Measurements from ENCODE around the gene VDAC2.

Gene VDAC2

DNA sequence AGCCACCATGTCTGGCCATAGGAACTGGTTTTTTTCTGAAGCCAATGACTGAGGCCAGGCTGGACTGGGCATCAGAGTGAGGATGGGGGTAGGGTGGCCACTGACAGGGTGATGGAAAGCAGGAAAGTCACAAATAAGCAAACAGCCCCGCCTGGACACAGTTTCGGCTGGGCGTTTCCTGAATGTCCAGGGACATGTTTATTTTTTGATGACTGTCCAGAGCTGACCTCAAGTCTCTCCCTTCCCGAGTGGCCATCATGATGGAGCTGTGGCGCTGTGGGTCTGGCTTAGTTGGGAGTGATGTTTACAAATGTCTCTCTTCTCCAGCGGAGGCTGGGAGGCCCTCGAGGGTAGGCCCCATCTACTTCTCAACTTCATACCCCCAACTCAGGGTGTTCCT lies 62.3 kb downstream of the VDAC2 start:
- TF ChIP-seq, protein P1, sequence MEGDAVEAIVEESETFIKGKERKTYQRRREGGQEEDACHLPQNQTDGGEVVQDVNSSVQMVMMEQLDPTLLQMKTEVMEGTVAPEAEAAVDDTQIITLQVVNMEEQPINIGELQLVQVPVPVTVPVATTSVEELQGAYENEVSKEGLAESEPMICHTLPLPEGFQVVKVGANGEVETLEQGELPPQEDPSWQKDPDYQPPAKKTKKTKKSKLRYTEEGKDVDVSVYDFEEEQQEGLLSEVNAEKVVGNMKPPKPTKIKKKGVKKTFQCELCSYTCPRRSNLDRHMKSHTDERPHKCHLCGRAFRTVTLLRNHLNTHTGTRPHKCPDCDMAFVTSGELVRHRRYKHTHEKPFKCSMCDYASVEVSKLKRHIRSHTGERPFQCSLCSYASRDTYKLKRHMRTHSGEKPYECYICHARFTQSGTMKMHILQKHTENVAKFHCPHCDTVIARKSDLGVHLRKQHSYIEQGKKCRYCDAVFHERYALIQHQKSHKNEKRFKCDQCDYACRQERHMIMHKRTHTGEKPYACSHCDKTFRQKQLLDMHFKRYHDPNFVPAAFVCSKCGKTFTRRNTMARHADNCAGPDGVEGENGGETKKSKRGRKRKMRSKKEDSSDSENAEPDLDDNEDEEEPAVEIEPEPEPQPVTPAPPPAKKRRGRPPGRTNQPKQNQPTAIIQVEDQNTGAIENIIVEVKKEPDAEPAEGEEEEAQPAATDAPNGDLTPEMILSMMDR (IDR thresholded peaks at IDR 0.05; ENCODE audit: borderline replicate concordance, insufficient read depth, low read depth, low read length) = no peak

DNA sequence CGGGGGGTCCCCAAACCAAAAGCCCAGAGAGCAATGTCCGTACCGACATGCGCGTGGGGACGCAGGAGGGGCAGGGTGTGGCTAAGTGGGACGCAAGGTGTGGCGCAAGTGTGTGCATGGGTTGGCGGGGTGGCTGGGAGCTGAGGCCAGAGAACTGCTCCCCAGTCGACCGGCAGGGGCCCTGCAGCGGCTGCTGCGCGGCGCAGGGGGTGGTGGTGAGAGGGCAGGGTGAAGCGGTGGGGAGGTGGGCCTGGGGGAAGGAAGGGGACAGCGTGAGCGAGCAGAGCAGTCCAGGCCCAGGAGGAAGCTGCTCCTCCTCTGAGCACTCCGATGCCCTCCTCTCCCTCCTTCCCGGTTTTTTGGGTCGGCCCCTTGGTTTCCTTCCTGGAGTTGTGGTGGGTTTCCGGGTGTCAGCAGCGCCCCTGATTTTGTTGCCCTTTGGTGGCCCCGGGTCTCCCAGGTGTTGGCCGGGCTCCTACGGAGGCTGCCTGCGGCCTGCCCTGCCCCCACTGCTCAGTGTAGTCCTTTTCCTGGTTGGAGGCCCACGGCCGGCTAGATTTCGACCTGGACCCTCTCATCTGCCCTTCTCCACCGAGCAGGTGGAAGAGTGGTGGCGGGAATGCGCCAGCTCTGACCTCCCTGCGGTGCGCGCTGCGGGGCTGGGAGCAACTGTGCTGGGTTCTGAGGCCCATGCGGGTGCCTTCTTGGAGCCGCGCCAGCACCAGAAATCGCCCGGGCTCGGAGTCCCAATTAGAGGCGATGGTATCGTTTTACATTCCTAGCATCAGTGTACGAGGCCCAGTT lies 65.7 kb downstream of the VDAC2 start:
- TF ChIP-seq, protein P1 (IDR thresholded peaks at IDR 0.05; ENCODE audit: borderline replicate concordance, insufficient read depth, low read depth, low read length) = no peak
- no peak overlapping the region for H3K4me3 ChIP-seq (ENCODE audit: low read depth, low read length)

More for the DNA sequence above, 62.3 kb downstream of the VDAC2 start:
- H3K4me3 ChIP-seq (ENCODE audit: low read depth, low read length) = no peak overlapping the region

DNA sequence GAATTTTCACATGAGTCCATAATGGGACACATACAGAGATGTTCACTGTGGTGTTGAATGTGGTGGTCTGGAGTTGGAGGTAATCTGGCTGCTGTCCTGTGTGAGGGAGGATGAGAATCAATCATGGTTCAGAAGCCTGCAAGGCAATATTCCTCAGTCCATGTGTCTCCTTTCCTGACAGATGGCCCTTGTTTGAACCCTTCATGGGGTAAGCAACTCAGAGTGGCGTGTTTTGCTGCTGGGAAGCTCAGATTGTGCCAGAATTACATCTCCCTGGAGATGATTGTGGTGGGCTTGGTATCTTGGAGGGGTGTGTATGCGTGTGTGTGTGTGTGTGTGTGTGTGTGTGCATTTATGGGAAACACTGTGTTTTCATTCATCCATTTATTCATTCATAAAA lies 69.6 kb downstream of the VDAC2 start:
- TF ChIP-seq, protein P1 (IDR thresholded peaks at IDR 0.05; ENCODE audit: borderline replicate concordance, insufficient read depth, low read depth, low read length) = no peak
- no peak overlapping the region for H3K4me3 ChIP-seq (ENCODE audit: low read depth, low read length)

Data from GM12875 (cell line).